Small intestine (tissue), 7 donors: Measurements from ENCODE around the gene RICTOR. TPM values are rescaled to one million over a fixed set of nuclear protein-coding genes. Genes with fewer than 3 reads are reported as not detected.
A peak's percentile ranks its signal among the peaks of the same experiment; 100 is the strongest.

Source experiments
- DNase-seq, 2 donors: peaks; one replicate each; pipeline versions ENCODE4 v3.0.0 to v3.0.0-alpha.2; 2013
- FAIRE-seq: peaks from 2 replicates; lab custom pipeline; 2012; peaks lifted over from hg19 to GRCh38; lab: Jason Lieb, UNC
- H3K27ac ChIP-seq, 3 donors: one replicate each; pipeline ENCODE4 v1.5.1; 2013; ENCODE audit warnings: low read length in 2 of 3, mild to moderate bottlenecking in 2 of 3, control low read depth in 1 of 3, inconsistent platforms in 1 of 3, low read depth in 1 of 3, moderate library complexity in 1 of 3
- H3K27me3 ChIP-seq, 3 donors: one replicate each; pipeline ENCODE4 v1.6.1; 2013; ENCODE audit warnings: low read length in 3 of 3, inconsistent platforms in 1 of 3; ENCODE audit not compliant: control insufficient read depth in 3 of 3, insufficient read depth in 3 of 3
- H3K36me3 ChIP-seq, 3 donors: one replicate each; pipeline ENCODE4 v1.6.1; 2013; ENCODE audit warnings: low read length in 3 of 3, inconsistent platforms in 1 of 3, low read depth in 1 of 3, mild to moderate bottlenecking in 1 of 3, moderate library complexity in 1 of 3; ENCODE audit not compliant: control insufficient read depth in 3 of 3, insufficient read depth in 2 of 3
- H3K4me1 ChIP-seq, 3 donors: one replicate each; pipeline ENCODE4 v1.6.1; 2013; ENCODE audit warnings: low read length in 2 of 3, inconsistent platforms in 1 of 3, low read depth in 1 of 3, mild to moderate bottlenecking in 1 of 3, moderate library complexity in 1 of 3; ENCODE audit not compliant: control insufficient read depth in 3 of 3, insufficient read depth in 2 of 3
- H3K4me3 ChIP-seq, 3 donors: one replicate each; pipeline ENCODE4 v1.5.1; 2013; ENCODE audit warnings: low read length in 3 of 3, control low read depth in 1 of 3, inconsistent platforms in 1 of 3, low read depth in 1 of 3, mild to moderate bottlenecking in 1 of 3, moderate library complexity in 1 of 3
- H3K9me3 ChIP-seq, 2 donors: one replicate each; pipeline ENCODE4 v1.6.1; 2013; ENCODE audit warnings: low read depth in 1 of 2, low read length in 1 of 2; ENCODE audit not compliant: control insufficient read depth in 2 of 2, insufficient read depth in 1 of 2
- WGBS, 3 donors: extraction: QIAGEN DNeasy Blood & Tissue Kit; methylation state at CpG; one replicate each; pipeline ENCODE4 v1.1.7; 2013; 5-methylcytosine and 5-hydroxymethylcytosine counted together
- polyA plus RNA-seq, 4 donors: library from polyadenylated mRNA; stranded (reverse) in 3 of 4; unstranded in 1 of 4; fragments of 200-250 nt in 3 of 4; fragments of 120-200 nt in 1 of 4; gene quantifications; one replicate each; pipeline versions ENCODE4 v1.2.1 to v1.2.3, GENCODE V29; 2013
- donor health status: healthy with polysubstance abuse.
- donor health status: control.
- donor health status: control.
- donor health status: Bipolar disorder and iron deficiency.
- donor health status: healthy.

The RICTOR gene
- polyA plus RNA-seq, 4 donors = 2.4 to 20.2 (median 3.3) TPM

DNA sequence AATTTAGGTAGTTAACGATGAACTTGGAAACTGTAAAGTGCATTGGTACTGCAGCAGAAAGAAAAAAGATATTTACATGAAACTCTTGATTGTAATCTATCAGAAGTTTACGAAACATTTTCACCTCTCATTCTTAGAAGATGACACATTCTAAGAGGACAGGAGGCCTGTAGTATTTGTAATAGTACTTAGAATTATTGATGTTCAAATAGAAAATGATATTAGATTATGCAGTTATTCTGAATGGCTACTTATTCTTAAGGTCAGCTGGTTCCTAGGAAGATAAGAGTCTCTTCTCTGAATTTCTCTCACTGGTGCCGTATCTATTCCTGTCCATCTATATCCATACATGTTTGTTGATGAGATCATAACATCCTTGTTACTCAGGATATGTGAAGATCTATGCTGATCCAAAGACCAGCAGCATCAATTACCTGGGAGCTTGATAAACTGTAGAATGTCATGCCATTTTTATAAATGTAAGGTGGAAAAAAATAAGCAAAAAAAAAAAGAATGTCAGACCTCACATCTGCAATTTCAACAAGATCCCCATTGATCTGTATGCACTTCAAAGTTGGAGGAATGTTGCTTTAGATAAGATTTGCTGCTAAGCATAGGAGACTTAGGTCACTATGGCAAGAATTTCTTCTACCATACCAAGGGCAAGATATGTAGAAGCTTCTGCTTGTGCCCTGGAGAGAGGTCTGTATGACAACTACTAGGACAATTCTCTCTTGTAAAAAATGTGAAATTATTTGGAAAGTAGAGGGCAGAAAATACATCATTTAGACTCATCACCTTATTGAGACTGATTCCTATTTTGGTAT, 42.4 kb upstream of the RICTOR start:
- Histone ChIP-seq H3K36me3 (peaks cover 0 to 3% (median 0%) of the 10 kb centered on the region in 3 donors), H3K4me1 (no peaks in the 10 kb centered on the region), H3K4me3 (no peak overlapping the region), H3K27me3 (no peaks in the 10 kb centered on the region), H3K9me3 (no peaks in the 10 kb centered on the region), H3K27ac (no peak overlapping the region)
- WGBS, 3 donors = 74 to 82% (median 77%) methylated on average over 3 of the region's 3 CpGs
- FAIRE-seq = no peak
- DNase-seq = no peak

DNA sequence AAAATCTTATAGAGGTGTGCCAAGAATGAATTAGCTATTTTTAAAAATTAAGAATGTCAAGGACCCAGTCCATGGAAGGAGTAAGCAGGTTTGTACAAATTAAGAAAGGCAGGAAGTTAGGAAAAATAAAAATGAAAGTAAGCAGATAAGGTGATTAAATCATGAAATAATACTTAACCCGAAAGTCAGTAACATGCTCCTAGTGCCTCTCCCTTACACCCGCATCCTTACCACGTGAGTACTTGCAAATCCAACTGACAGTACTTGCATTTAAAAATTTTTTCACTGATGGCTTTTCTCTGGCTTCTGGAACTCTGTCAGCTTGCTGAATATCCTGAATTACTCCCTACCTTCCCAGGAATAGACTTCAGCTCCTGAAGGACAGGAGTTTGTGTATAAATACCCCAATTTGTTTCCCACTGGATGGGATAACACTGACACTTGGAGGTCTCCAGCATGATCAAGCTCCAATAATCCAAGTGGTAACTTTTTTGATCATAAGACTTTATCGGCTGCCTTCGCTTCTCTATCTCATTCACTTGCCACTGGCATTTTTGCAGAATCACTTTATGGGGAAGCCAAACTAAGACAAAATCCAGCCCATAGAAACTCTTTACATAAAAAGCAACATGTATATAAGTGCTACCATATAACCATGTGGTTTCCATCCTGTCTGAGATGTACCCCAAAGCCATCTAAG, 41.6 kb upstream of the RICTOR start:
- Histone ChIP-seq H3K4me3 (no peak overlapping the region), H3K4me1 (no peaks in the 10 kb centered on the region), H3K27ac (no peak overlapping the region), H3K27me3 (no peaks in the 10 kb centered on the region), H3K36me3 (peaks cover 0 to 3% (median 0%) of the 10 kb centered on the region in 3 donors), H3K9me3 (no peaks in the 10 kb centered on the region)
- 57 to 78% (median 59%) methylated on average over 5 of the region's 5 CpGs for WGBS, 3 donors
- DNase-seq (no peak), FAIRE-seq (no peak)

GRCh38 chr5:39114155-39114554, 40.0 kb upstream of the RICTOR start:
- Histone ChIP-seq H3K27ac (no peak overlapping the region), H3K9me3 (no peaks in the 10 kb centered on the region), H3K4me3 (no peak overlapping the region), H3K4me1 (no peaks in the 10 kb centered on the region), H3K36me3 (peaks cover 0 to 3% (median 0%) of the 10 kb centered on the region in 3 donors), H3K27me3 (no peaks in the 10 kb centered on the region)
- 82 to 94% (median 86%) methylated on average over 4 of the region's 4 CpGs for WGBS, 3 donors
- DNase-seq = no peak
- no peak for FAIRE-seq

DNA sequence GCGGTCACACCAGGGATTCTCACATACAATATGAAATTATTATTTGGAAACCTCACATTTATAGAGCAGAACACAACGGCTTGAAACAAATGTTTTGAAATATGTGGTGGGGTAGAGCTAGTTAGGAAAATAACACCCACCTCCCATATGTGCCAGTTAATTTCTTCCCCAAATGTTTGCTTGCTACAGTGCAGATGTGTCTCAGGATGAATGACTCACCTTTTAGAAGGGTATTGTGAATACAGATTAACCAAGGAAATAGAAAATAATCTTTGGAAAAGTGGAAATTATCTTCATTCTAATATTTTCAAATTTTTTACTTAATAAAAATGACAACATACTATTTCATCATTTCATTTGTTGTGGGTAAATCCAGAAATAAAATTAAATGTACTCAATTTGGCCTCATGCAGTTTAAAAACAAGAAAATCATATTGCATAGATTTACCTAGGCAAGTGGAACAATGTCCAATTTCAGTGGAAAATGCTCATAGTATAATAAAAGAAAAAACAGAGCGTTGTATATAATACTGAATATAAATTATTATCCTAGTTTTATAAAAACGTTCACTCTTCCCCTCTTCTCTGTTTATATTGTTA, 39.3 kb upstream of the RICTOR start:
- no peak for FAIRE-seq
- no peaks in the 10 kb centered on the region for H3K9me3 ChIP-seq
- H3K27me3 ChIP-seq = no peaks in the 10 kb centered on the region
- no peak overlapping the region for H3K27ac ChIP-seq
- H3K4me3 ChIP-seq = no peak overlapping the region
- no peak for DNase-seq
- no peaks in the 10 kb centered on the region for H3K4me1 ChIP-seq
- H3K36me3 ChIP-seq = peaks cover 0 to 3% (median 0%) of the 10 kb centered on the region in 3 donors
- 81 to 87% (median 85%) methylated on average over 4 of the region's 4 CpGs for WGBS, 3 donors

- 55 to 74% (median 56%) methylated on average over 2 of the region's 2 CpGs for WGBS, 3 donors
- H3K27ac ChIP-seq = no peak overlapping the region
- H3K4me3 ChIP-seq = no peak overlapping the region
- no peak for DNase-seq
- H3K9me3 ChIP-seq = no peaks in the 10 kb centered on the region
- no peak for FAIRE-seq
- no peaks in the 10 kb centered on the region for H3K36me3 ChIP-seq
- no peaks in the 10 kb centered on the region for H3K27me3 ChIP-seq
- H3K4me1 ChIP-seq = no peaks in the 10 kb centered on the region
Measured at GRCh38 chr5:39109606-39110005, 35.4 kb upstream of the RICTOR start.

DNA sequence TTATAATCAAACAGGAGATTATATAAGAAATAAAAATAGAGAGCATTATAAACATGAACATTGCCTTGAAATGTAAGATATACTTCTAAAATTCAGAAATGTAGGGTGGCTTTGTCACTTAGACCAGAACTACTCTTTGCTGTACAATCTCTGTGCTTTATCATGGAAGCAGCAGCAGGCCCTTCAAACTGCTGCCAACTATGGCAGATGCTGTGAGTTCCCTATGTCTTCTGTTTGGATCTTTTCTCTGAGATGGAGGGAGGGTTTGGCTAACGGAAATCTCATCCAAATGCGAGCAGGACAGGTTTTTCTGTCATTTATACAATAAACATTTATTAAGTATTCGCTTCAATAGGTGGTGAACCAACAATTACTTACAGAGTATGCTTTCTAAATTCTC, 34.8 kb upstream of the RICTOR start:
- H3K4me3 ChIP-seq = no peak overlapping the region
- no peak for FAIRE-seq
- H3K4me1 ChIP-seq = no peaks in the 10 kb centered on the region
- no peaks in the 10 kb centered on the region for H3K36me3 ChIP-seq
- H3K27me3 ChIP-seq = no peaks in the 10 kb centered on the region
- H3K9me3 ChIP-seq = no peaks in the 10 kb centered on the region
- H3K27ac ChIP-seq = no peak overlapping the region
- DNase-seq = no peak
- WGBS, 3 donors = 68 to 75% (median 72%) methylated on average over 3 of the region's 3 CpGs

- Histone ChIP-seq H3K27ac (no peak overlapping the region), H3K4me3 (no peak overlapping the region), H3K36me3 (no peaks in the 10 kb centered on the region), H3K4me1 (peaks cover 0 to 3% (median 0%) of the 10 kb centered on the region in 3 donors), H3K9me3 (no peaks in the 10 kb centered on the region), H3K27me3 (no peaks in the 10 kb centered on the region)
- peak; percentile 30 for FAIRE-seq
- no peak for DNase-seq
Measured at GRCh38 chr5:39107350-39107749, 33.2 kb upstream of the RICTOR start.

GRCh38 chr5:39106322-39106721, 32.1 kb upstream of the RICTOR start:
- Histone ChIP-seq H3K4me3 (no peak overlapping the region), H3K27me3 (no peaks in the 10 kb centered on the region), H3K27ac (no peak overlapping the region), H3K4me1 (peaks cover 0 to 3% (median 0%) of the 10 kb centered on the region in 3 donors), H3K9me3 (no peaks in the 10 kb centered on the region), H3K36me3 (no peaks in the 10 kb centered on the region)
- WGBS, 3 donors = 49 to 66% (median 65%) methylated on average over 1 of the region's 1 CpG
- no peak for FAIRE-seq
- DNase-seq = no peak
